Ectodermal cell (in vitro differentiated cells): ENCODE data around the gene RANBP10.

Source experiments
- H3K27ac ChIP-seq: 2 replicates; pipeline ENCODE4 v1.7.0; 2013; ENCODE audit warnings: mild to moderate bottlenecking, low read depth, low read length; ENCODE audit not compliant: insufficient read depth, poor library complexity, severe bottlenecking
- H3K27me3 ChIP-seq: 2 replicates; pipeline ENCODE4 v1.7.0; 2013; ENCODE audit warnings: mild to moderate bottlenecking, low read length; ENCODE audit not compliant: insufficient read depth, control insufficient read depth, poor library complexity, severe bottlenecking
- H3K36me3 ChIP-seq: one replicate; pipeline ENCODE4 v1.7.0; 2013; ENCODE audit warnings: low read length; ENCODE audit not compliant: control insufficient read depth, insufficient read depth
- H3K4me1 ChIP-seq: one replicate; pipeline ENCODE4 v1.7.0; 2013; ENCODE audit warnings: low read length; ENCODE audit not compliant: control insufficient read depth, insufficient read depth
- H3K4me3 ChIP-seq: 2 replicates; pipeline ENCODE4 v1.7.0; 2013; ENCODE audit warnings: low read depth, low read length, control low read depth; ENCODE audit not compliant: insufficient read depth
- H3K9me3 ChIP-seq: 2 replicates; pipeline ENCODE4 v1.7.0; 2013; ENCODE audit warnings: mild to moderate bottlenecking, low read length, moderate library complexity; ENCODE audit not compliant: control insufficient read depth
- WGBS, 2 experiments: methylation state at CpG; one replicate each; pipeline ENCODE4 v1.1.7; 2013; ENCODE audit warnings: missing lambda C conversion rate in 2 of 2; 5-methylcytosine and 5-hydroxymethylcytosine counted together

Gene RANBP10

GRCh38 chr16:67730326-67730725, 76.0 kb downstream of the RANBP10 start:
- no peak overlapping the region for H3K4me3 ChIP-seq
- H3K9me3 ChIP-seq = no peaks in the 10 kb centered on the region
- no peaks in the 10 kb centered on the region for H3K27me3 ChIP-seq
- H3K4me1 ChIP-seq = peaks cover 7% of the 10 kb centered on the region
- H3K27ac ChIP-seq = no peak overlapping the region
- 93 to 97% methylated on average over 6 of the region's 6 CpGs for WGBS, 2 experiments
- peaks cover 30% of the 10 kb centered on the region for H3K36me3 ChIP-seq

DNA sequence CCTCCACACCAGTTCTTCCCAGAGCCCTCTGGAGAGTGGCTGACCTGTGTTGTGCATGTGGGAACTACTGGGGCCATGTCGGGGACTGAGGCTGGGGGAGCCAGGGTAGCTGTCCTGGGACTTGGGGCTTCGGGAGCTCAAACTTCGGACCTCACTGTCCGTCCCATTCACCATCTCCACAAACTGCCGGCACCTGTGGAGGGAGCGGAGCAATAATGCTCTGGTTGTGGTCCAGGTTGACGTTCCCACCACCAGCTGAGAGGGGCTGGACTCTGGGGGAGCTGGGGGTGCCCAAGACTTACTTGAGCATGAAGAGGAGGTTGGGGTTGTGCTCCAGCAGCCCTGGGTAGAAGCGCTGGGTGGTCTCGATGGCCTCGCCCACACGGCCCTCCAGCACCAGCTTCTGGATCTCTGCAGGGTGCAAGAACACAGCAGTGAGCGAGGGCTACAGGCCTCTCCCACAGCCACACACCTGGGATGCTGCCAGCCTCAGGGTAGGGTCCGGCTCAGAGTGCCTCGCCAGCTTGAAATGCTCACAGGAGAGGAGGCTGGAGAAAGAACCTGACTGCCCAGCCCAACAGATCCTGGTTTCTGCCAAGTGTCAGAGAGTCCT, 76.6 kb downstream of the RANBP10 start:
- WGBS, 2 experiments = 96% methylated on average over 14 of the region's 14 CpGs
- Histone ChIP-seq H3K27me3 (no peaks in the 10 kb centered on the region), H3K9me3 (no peaks in the 10 kb centered on the region), H3K4me3 (no peak overlapping the region), H3K27ac (no peak overlapping the region), H3K36me3 (peaks cover 30% of the 10 kb centered on the region), H3K4me1 (peaks cover 7% of the 10 kb centered on the region)

DNA sequence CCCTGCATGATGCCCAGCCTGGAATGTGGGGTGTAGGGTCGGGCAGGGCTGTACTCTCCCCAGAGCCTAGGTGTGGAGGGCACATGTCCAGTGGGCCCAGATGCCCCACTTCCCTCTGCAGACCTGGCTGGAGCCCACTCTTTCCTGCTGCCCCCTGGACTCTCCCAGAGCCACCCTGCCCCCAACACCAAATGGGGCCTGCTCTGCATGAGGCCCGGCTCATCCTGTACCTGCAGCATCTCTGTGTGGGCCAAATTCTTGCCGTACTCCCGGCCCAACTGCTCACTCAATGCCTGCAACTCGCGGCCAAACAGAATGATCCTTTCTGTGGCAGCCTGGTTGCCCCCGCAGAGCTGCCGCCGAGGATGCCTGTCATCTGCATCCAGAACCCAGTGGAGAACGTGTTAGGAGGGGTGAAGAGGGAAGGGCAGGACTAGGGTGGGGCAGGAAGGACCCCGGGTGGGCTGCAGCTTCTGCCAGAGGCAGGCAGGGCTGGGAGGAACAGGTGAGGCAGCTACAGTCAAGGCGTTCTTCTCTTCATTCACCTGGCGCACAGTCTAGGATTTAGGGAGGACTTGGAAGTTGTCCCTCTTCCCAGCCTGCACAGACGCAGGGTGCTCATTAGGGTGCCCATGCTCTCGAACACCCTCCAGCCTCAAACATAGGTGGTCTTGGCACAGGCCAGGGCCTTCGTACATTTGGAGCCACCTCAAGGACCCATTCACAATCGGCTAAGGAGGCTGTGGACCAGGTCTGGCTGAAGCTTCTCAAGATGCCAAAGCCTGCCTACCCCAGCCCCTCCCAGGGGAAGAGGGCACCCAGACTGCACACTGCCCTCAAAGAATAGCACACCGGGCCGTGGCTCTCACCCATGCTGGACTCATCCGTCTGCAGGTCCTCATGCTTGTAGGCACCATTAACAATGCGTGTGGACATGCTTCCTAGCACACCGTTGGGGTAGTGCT, 78.6 kb downstream of the RANBP10 start:
- Histone ChIP-seq H3K36me3 (peaks cover 30% of the 10 kb centered on the region), H3K4me3 (no peak overlapping the region)
- WGBS, 2 experiments = 95 to 96% methylated on average over 22 of the region's 22 CpGs

GRCh38 chr16:67726106-67727034, 80.0 kb downstream of the RANBP10 start:
- Histone ChIP-seq H3K9me3 (no peaks in the 10 kb centered on the region), H3K27ac (no peak overlapping the region), H3K4me1 (no peaks in the 10 kb centered on the region), H3K27me3 (no peaks in the 10 kb centered on the region), H3K4me3 (no peak overlapping the region), H3K36me3 (peaks cover 30% of the 10 kb centered on the region)
- WGBS, 2 experiments = 95 to 97% methylated on average over 8 of the region's 8 CpGs

More for the DNA sequence above, 78.6 kb downstream of the RANBP10 start:
- Histone ChIP-seq H3K9me3 (no peaks in the 10 kb centered on the region), H3K4me1 (no peaks in the 10 kb centered on the region), H3K27me3 (no peaks in the 10 kb centered on the region), H3K27ac (no peak overlapping the region)

GRCh38 chr16:67723911-67724305, 82.5 kb downstream of the RANBP10 start:
- Histone ChIP-seq H3K27me3 (no peaks in the 10 kb centered on the region), H3K4me3 (no peak overlapping the region), H3K27ac (no peak overlapping the region), H3K9me3 (no peaks in the 10 kb centered on the region), H3K36me3 (peaks cover 9% of the 10 kb centered on the region), H3K4me1 (peaks cover 5% of the 10 kb centered on the region)
- 90 to 93% methylated on average over 5 of the region's 5 CpGs for WGBS, 2 experiments

DNA sequence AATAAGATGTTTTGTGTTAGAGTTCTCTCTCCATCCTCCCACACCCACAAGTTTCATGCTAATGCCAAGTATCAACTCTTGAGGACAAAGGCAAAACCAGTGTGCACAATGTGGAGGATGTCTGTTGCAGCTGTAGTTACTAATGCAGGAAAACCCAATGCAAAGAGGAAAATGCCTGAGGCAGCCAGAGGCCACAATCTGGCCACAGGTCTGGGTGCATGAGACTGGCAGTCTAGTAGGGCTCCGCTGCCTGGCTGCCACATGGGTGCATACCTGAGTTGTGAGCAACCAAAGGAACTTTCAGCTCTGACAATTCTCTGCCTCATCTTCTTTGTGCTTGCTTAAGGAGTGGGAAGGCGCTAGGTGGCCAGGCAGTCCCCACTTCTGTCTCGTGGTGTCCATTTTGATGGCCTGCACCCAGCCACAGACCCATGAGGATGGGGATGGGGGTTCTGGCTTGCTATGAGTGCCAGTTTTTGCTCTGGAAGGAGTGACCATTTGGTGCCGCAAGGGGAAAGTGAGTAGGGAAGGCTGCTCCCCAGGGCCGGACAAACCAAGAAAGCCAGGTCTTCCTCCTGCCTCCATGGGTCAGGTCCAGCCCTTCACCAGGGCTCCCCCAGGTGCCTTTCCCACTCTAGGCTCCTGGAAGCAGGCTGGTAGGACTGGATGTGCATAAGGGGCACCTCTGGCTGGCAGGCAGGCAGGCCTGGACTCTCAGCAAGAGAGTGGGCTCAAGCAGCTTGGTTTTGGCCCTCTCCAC, 83.0 kb downstream of the RANBP10 start:
- H3K4me1 ChIP-seq = peaks cover 5% of the 10 kb centered on the region
- 94 to 96% methylated on average over 5 of the region's 5 CpGs for WGBS, 2 experiments
- H3K36me3 ChIP-seq = peaks cover 5% of the 10 kb centered on the region
- no peak overlapping the region for H3K4me3 ChIP-seq
- H3K27ac ChIP-seq = no peak overlapping the region
- no peaks in the 10 kb centered on the region for H3K27me3 ChIP-seq
- no peaks in the 10 kb centered on the region for H3K9me3 ChIP-seq

GRCh38 chr16:67720236-67720635, 86.1 kb downstream of the RANBP10 start:
- no peak overlapping the region for H3K27ac ChIP-seq

GRCh38 chr16:67719778-67720144, 86.6 kb downstream of the RANBP10 start:
- Histone ChIP-seq H3K27ac (no peak overlapping the region), H3K4me3 (peak overlapping the region; percentile 91), H3K4me1 (peaks cover 10% of the 10 kb centered on the region), H3K36me3 (no peaks in the 10 kb centered on the region), H3K27me3 (no peaks in the 10 kb centered on the region), H3K9me3 (no peaks in the 10 kb centered on the region)
- 8 to 12% methylated on average over 5 of the region's 5 CpGs for WGBS, 2 experiments

More at GRCh38 chr16:67720236-67720635, 86.1 kb downstream of the RANBP10 start:
- Histone ChIP-seq H3K27me3 (no peaks in the 10 kb centered on the region), H3K9me3 (no peaks in the 10 kb centered on the region), H3K4me3 (peak overlapping the region; percentile 91), H3K36me3 (no peaks in the 10 kb centered on the region), H3K4me1 (peaks cover 10% of the 10 kb centered on the region)
- 79 to 96% methylated on average over 1 of the region's 1 CpG for WGBS, 2 experiments

GRCh38 chr16:67719048-67719777, 87.1 kb downstream of the RANBP10 start, which contains the start of gene GFOD2:
Gene GFOD2 (minus strand): TSS chr16:67719316. CDS start chr16:67685715, 33,601 bp downstream.
- WGBS, 2 experiments = 0% methylated on average over 59 of the region's 59 CpGs
- H3K9me3 ChIP-seq = no peaks in the 10 kb centered on the region
- H3K27ac ChIP-seq = no peak within 1 kb of the TSS
- H3K4me3 ChIP-seq = peak within 1 kb of the TSS; percentile 91
- no peaks in the 10 kb centered on the region for H3K36me3 ChIP-seq
- H3K27me3 ChIP-seq = no peaks in the 10 kb centered on the region
- peaks cover 10% of the 10 kb centered on the region for H3K4me1 ChIP-seq
